Activated CD4-positive, alpha-beta T cell treated with anti-CD3 and anti-CD28 coated beads, Interleukin-2, amount 50 U/mL, for 1 hour (primary cell): Measurements from ENCODE around the gene NPAS4.
"Not testable (repeated sequence)": the region's sequence is repeated elsewhere in the genome, so short reads cannot be mapped to it uniquely, and the experiment has no call there.

Source experiments
- DNase-seq: peaks from one replicate; pipeline ENCODE4 v3.0.0-alpha.2; 2020

Gene NPAS4

GRCh38 chr11:66459138-66459778 is 38.4 kb downstream of the NPAS4 start:
- DNase-seq, result no peak

DNA sequence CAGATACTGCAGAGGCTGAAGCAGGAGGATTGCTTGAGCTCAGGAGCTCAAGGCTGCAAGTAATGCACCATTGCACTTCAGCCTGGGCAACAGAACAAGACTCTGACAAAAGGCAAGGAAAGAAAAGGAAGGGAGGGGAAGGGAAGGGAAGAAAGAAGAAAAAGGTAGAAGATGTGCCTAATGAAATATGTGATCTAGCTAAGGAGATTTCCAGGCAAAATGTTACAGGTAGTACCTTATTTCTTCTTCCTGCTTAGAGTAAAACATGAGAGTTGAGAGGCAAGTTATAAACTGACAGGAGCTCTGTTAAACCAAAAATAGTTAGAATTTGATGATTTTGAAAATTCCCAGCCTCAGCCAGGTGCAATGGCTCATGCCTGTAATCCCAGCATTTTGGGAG is 41.2 kb downstream of the NPAS4 start:
- DNase-seq, result no peak

GRCh38 chr11:66462911-66463310 is 42.1 kb downstream of the NPAS4 start:
- DNase-seq, result no peak

DNA sequence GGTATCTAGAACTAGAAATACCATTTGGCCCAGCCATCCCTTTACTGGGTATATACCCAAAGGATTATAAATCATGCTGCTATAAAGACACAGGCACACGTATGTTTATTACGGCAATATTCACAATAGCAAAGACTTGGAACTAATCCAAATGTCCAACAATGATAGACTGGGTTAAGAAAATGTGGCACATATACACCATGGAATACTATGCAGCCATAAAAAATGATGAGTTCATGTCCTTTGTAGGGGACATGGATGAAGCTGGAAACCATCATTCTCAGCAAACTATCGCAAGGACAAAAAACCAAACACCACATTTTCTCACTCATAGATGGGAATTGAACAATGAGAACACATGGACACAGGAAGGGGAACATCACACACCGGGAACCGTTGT is 43.3 kb downstream of the NPAS4 start:
- not testable (repeated sequence) for DNase-seq

GRCh38 chr11:66464916-66465315 is 44.1 kb downstream of the NPAS4 start:
- DNase-seq, result no peak

GRCh38 chr11:66465373-66466224 is 44.8 kb downstream of the NPAS4 start:
- DNase-seq, result no peak

DNA sequence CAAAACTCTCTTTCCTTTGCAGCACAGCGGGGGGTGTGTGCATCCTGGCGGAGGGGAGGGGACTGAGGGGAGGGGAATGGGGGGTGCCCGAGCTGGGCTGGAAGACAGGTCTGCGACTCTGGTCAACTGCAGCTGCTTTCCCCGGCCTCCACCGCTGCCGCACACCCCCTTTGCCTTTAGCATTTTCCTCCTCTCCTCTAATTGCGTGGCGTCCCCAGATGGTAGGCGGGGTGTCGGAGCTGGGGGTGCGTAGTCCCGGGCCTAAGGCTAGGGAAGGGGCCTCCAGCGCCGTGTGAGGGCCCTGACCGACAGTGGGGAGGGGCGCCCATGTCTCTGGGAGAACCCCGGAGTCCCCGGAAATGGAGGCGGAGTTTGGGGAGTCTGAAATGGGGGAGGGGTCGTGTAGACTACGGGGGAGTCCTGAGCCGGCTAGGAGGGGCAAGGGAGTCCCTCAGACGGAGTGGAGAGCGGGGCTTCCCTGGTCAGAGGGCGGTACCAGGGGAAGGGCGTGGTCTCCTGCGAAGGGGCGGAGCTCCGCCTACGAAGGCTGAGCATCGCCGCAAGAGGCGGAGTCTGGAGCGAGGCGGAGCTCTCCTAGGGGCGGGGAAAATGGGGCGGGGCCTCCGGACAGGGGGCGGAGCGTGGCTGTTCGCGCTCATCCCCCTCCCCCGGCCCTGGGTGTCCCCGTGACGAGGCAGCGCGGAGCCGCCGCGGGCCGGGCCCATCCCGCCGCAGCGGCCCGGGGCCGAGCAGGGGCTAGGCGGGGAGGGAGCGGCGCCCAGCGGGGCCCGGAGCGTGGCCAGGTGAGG is 45.6 kb downstream of the NPAS4 start, which contains the start of gene PELI3:
Gene PELI3, plus strand, starts transcription at position 681 of the 809 bp plus-strand sequence. CDS start 1,224 bp downstream, outside the sequence.
- peak; percentile 96 for DNase-seq

DNA sequence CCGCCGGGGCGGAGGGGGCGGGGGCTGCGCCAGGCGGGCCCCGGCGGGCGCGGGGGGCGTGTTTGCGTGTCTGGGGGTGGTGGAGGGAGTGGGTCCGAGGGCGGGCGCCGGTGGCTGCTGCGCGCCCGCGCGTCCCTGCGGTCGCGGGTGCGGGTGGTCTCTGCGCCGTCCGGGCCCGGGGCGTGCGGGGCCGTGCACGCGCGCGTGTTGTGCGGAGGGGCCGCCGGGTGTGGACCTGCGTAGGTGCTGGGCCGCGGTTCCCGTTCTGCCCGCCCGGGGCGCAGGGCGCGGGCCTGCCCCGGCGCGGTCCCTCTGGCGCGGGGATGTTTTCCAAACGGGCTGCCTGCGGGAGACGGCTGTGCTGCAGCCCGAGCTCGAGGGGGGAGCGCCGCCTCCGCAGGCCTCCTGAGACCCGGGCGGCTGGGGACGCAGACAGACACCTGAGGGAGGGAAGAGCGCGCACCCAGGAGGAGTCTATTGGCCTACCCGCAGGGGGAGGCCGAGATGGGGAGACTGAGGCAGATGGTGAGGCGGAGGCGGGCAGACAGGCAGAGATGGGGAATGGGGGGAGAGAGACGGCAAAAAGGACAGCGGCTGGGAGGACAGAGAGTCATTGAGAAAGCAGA is 46.3 kb downstream of the NPAS4 start:
- peak; percentile 46 for DNase-seq

DNA sequence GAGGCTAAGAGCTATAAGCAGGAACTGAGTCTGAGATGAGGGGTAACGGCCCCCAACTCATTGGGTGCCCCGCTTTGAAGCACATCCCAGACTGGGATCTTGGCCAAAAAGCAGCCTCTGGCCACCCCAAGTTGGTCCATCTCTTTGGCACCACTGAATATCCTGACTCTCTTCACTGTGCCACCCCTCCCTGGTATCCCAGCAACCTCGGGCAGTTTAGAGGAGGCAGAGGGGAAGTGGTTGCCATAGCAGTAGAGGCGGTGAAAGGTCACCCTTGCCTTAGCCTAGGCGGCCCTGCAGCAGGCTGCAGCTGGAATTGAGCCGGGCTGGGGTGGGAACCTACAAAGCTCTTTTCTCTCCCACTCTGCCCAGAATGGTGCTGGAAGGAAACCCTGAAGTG is 46.9 kb downstream of the NPAS4 start:
- DNase-seq, result no peak

DNA sequence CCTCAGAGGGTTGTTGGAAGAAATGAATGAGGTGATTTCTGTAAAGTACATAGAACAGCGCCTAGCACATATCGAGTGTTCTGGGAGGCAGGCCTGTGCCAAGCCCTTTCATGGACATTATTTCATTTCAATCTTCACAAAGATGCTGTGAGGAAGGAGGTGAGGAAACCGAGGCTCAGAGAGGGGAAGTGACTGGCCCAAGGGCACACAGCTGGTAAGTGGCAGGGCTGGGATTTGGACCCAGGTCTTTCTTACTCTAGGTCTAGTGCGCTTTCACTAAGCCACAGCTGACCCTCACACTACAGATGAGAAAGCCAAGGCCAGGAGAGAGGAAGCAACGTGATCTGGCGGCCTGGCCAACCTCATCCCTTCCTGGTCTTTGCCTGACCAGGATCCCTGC is 47.9 kb downstream of the NPAS4 start:
- no peak for DNase-seq

- no peak for DNase-seq
Measured at GRCh38 chr11:66469441-66469840, 48.6 kb downstream of the NPAS4 start.

GRCh38 chr11:66470015-66470414 is 49.2 kb downstream of the NPAS4 start:
- DNase-seq, result no peak

- DNase-seq, result no peak
Measured at GRCh38 chr11:66471142-66471541, 50.3 kb downstream of the NPAS4 start.

- no peak for DNase-seq
Measured at GRCh38 chr11:66472054-66472453, 51.2 kb downstream of the NPAS4 start.

DNA sequence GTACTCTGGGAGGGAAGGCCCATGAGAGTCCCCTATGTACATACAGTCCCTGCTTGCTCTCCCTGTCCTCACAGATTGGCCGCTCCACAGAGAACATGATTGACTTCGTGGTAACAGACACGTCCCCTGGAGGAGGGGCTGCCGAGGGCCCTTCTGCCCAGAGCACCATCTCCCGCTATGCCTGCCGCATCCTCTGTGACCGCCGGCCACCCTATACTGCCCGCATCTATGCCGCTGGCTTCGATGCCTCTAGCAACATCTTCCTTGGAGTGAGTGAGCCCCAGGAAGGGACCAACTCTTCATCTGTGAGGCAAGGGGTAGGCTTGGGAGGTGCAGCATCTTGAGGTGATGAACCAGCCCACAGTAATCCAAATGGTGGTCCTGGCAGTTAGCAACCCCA is 52.3 kb downstream of the NPAS4 start:
- no peak for DNase-seq

GRCh38 chr11:66473608-66474515 is 53.0 kb downstream of the NPAS4 start:
- no peak for DNase-seq

DNA sequence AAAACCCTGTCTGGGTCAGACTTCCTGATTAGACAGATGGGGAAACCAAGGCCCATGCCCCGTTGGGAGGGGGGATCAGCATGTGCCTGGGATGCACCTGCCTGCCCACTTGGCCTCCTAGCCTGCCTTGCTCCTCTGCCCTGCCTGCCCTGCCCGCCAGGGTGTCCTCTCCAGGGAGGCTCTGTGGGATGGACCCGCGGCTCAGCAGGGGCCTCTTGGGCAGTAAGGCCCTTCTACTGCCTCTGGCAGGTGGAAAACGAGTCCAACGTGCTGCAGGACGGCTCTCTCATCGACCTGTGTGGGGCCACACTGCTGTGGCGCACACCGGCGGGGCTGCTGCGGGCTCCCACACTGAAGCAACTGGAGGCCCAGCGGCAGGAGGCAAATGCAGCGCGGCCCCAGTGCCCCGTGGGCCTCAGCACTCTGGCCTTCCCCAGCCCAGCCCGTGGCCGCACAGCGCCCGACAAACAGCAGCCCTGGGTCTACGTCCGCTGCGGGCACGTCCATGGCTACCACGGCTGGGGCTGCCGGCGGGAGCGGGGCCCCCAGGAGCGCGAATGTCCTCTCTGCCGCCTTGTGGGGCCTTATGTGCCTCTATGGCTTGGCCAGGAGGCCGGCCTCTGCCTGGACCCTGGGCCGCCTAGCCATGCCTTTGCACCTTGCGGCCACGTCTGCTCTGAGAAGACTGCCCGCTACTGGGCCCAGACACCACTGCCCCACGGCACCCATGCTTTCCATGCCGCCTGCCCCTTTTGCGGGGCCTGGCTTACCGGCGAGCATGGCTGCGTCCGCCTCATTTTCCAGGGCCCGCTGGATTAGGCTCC is 54.7 kb downstream of the NPAS4 start:
- no peak for DNase-seq
